Stimulated activated CD8-positive, alpha-beta memory T cell treated with anti-CD3 and anti-CD28 coated beads, Interleukin-12 subunit alpha, Interleukin-12 subunit beta, amount 100 ng/mL, for 24 hours (primary cell): ENCODE measurements around the gene RP9.

ENCODE experiments used
- DNase-seq: peaks from one replicate; pipeline ENCODE4 v3.0.0-alpha.2; 2020; ENCODE audit errors: extremely low read depth

The RP9 gene, protein sequence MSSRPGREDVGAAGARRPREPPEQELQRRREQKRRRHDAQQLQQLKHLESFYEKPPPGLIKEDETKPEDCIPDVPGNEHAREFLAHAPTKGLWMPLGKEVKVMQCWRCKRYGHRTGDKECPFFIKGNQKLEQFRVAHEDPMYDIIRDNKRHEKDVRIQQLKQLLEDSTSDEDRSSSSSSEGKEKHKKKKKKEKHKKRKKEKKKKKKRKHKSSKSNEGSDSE

DNA sequence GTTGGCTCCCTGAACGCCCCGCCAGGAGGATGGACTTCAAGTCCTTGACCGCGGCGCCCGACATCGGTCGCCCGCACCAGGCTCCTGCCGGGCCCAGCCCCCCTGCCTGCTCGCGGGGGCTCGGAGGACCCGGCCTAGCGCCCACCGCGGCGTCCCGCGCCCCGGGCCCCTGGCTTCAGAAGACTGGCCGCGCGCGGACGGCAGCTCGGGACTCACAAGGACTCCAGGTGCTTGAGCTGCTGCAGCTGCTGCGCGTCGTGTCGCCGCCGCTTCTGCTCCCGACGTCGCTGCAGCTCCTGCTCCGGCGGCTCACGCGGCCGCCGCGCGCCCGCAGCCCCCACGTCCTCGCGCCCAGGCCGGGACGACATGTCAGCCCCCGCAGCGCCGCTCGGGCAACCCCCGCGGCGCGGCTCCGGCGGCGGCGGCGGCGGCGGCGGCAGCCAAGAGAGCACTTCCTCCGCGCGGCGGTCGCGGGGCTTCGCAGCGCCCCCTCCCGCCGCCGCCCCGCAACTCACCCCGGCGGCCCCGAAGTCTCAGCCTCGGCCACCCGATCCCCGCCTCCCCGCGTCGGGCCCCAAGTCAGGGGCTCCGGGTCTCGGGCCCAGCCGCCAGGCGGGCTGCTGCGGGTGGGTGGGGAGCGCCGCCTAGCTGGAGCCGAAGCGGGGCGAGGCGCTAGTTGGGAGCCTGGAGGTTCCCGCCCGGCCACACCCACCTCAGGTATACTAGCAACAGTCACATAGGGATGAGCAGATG is at the start of gene RP9:
RP9 (minus strand) TSS at position 400 of the 753 bp plus-strand sequence; CDS start at position 368, 32 bp downstream.
- DNase-seq: peak; percentile 63

DNA sequence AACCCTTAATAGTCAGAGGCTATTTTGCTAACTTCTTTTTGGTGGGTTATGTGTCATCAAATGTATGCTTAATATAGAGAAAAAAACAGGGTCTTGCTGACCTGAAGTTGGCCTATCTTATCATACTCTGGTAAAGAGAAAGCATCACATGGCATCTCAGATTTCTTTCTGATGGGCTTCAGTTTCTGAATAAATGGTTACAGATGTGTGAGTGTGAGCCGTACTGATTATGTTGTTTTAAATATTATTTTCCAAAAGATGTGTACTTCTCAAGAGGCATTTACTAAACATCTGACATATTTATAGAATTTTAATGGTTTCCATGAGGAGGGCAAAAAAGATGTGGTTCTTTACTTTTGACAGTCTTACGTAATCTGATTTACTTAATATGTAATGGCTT is 48.6 kb upstream of the RP9 start:
- no peak for DNase-seq

DNA sequence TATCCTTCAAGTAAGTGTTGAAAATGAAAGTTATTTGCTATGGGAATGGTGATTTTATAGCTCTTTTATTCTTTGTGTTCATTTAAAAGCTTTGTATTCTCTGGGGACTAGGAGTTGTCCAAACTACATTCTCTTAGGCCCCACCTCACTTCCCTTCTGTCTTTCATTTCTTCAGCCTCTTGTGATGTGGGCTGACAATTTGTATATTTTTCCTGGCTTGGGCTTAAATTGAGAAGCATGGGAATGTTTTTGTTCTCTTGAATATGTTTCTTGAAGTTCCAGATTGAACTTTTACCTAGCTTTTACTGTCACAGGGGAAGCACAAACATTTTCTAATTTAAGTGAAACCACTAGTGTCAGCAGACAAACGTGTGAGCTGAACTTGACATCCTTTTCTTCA is 48.1 kb upstream of the RP9 start:
- no peak for DNase-seq

DNA sequence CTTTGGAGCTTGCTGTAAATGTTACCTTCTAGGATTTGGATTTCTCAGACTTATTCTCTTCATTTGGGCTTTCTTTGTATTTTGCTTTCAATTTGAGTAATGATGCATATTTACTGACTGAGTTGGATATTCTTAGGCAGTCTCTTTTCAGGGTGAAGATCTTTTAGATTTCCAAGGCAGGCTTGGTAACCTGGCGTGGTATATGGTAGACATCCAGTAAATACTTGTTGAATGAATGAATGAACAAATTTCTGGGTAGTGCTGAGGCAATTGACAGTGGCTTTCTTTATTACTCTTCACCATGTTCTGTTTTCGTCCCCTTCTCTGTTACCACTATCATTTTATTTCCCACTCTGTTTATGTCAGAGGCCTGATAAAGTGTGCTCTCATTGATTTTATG is 47.2 kb upstream of the RP9 start:
- DNase-seq: no peak

DNA sequence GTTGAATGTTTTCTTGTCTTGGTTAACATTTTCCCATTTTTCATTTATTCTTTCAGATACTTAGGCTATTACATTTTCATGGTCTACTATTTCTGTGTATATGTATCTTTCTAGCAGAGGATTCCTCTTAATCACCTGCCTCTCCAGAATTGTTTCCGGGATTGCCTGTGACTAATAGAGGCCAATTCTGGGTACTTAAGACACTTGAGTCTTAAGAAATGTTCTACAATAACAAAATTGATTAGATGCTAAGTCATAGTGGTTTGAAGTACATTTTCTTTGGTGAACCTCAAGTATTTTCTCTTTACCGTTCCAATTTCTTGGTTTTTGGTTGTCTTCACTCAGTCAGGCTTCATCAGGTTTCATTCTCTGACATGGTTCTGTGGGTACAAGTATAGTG is 46.6 kb upstream of the RP9 start:
- no peak for DNase-seq

DNA sequence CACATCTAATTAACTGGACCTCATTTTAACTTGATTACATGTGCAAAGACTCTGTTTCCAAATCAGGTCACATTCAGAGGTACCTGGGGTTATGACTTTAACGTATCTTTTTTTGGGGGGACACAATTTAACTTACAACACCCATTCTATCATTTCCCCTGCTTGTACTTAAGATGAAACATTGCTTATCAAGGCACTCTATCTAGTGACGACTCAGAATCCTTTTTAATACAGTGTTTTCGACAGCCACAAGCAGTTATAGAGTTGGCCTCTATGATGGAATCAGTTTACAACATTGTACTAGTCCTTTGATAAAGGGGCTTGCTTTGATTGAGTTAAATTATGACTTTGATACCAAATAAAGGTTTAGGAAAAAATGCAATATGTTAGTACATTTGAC is 42.9 kb upstream of the RP9 start:
- no peak for DNase-seq

DNA sequence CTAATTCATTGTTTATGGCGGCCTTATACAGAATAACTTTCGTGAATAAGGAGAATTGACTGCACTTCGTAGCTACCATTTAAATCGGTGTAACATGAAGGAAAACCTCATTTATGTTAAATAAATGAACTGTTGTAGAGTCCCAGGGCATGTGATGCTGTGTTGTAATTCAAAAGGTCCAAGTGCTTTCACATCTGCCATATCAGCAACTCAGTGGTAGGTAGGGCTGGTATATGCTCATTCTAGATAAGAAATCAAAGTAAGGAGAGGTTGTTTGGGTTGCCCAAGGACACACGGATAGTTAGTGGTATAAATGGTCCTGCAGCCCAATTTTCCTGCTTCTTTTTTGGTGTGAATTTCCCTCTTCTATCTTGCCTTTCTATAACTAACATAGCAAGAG is 36.0 kb upstream of the RP9 start:
- DNase-seq: no peak

DNA sequence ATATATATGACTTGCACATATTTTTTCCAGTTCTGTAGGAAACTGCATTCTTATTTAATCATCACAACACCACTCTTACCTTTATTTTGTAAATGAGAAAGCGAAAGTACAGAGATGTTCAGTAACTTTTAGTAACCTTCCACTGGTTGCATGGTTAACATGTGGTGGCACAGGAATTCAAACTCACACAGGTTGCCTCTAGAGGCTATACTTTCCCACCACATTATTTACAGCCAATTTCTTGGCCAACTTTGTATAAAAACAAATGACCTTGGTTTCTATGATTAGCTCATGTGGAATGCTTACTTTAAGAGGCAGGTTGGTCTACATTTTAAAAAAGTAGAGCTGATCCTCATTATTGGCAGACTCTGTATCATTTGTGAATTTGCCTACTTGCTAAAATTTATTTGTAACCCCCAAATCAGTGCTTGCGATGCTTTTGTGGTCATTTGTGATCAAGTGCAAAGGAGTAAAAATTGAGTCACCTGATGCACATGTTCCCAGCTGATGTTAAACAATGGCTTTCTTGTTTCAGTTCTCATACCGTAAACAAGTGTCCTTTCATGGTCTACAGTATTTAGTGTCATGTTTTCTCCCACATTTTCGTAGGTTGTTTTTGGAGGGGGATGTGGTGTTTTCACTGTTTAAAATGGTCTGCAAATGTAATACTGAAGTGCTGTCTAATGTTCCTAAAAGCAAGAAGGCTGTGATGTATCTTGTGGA is 35.0 kb upstream of the RP9 start:
- DNase-seq: no peak

DNA sequence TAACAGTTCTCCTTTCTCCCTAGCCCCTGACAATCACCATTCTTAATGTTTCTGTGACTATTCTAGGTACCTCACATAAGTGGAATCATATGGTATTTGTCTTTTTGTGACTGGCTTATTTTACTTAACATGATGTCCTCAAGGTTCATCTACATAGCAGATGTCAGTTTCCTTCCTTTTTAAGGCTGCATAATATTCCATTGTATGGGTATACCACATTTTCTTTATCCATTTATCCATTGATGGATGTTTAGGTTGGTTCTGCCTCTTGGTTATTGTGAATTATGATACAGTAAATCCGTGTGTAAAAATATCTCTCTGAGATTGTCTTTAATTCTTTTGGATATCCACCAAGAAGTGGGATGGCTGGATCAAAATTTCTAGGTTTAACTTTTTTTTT is 33.4 kb upstream of the RP9 start:
- no peak for DNase-seq

DNA sequence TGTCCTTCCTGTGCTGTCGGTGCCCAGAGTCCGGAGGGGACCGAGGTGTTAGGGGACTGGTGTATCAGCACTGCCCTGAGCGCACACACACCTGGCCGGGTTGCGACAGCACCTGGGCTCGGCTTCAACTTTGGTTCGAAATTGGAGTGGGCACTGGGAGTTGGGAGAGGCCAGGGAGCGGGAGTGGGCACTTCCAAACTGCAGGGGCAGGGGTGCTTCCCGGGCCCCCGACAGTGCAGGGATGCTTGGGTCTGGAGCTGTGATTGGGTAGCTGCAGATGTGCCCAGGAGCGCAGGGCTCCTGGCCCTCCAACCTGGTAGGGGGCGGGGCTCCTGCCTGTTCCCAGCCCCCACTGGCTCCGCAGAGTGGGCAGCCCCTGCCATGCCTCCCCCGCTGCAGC is 27.9 kb upstream of the RP9 start:
- DNase-seq: no peak

DNA sequence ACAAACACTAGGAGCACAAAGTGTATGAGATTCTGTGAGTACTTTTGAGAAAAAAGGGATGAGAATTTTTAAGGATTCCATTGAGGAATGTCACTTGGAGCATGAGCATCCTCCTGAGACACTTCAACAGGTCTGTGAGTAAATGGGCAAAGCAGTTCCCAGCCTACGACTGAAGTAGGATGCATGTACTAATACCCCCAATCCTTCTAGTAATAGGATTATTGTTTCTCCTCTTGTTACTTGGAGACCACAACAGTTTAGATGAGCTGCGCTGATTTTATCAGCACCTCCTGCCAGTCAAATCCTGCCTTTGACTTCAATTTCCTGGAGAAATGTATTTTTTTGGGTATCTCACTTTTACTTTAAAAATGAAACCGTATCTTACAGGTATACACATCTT is 21.0 kb upstream of the RP9 start:
- DNase-seq: no peak

DNA sequence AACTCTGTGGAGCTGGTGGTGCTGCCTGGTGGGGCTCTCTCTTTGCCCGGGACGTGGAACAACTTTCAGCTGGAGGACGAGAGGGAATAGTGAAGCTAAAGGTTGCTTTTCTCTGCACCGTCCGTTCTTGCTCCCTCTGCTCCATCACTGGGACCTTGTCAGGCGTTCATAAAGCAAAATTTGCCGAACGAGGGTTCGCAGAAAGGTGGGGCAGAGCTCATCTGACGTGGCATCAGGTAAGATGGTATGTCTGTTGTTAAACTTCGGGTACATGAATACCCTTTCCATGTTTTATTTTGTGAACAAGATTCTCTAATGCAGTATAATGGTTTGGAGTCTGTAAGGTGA is 20.6 kb upstream of the RP9 start:
- no peak for DNase-seq

DNA sequence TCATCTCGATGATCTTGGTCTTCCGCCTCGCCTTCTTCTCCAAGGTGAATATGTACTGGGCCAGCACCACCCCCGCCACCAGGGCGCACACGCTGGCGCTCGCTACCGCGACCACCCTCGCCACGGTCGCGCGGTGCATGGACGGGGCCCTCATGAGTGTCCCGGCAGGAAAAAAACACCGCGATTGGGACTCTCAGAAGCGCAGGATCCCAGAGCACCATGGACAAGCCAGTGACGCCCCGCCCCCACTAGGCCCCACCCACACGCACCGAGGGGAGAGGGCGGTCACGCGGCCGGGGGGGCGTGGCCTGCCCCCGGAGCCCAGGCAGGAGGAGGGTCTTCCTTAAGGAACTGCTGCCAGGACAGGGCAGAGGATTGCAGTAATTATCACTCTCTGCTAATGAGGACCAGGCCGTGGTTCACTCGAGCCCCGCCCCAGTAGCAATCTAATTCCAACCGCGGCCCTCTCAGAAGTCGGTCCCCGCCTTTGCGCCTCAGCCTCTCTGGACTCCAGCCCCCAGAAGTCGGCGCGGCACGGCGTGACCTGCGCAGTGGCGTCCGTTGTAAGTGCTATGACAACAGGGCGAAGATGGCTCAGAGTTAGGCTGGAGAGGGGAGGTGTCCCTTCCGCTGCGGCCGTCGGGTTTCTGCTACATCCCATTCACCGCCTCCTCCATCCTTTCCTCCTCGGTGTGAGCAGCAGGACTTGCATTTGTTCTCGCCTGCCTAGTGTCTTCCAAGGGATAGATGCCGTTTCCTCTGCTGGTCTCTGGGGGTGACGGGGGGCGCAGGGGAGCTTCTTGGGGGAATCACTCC is 20.0 kb upstream of the RP9 start, which contains the start of gene BBS9:
BBS9 (plus strand) TSS at position 575 of the 816 bp plus-strand sequence. CDS start 16,689 bp downstream, outside the sequence.
- peak; percentile 78 for DNase-seq

DNA sequence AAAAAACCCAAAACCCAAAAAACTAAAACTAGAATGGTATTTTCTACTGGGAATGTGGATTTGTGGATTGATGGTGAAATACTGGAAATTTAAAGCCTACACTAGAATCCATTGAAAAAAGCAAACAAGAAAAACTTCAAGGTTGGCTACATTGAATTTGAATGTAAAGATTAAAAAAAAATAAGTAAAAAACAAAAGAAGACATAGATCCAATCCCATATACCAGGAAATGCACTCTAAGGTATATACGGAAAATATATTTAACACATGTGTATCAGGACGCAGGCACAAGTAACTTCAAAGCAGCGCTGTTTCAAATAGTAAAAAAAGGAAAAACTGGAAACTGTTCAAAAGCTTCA is 19.4 kb upstream of the RP9 start:
- DNase-seq: no peak

DNA sequence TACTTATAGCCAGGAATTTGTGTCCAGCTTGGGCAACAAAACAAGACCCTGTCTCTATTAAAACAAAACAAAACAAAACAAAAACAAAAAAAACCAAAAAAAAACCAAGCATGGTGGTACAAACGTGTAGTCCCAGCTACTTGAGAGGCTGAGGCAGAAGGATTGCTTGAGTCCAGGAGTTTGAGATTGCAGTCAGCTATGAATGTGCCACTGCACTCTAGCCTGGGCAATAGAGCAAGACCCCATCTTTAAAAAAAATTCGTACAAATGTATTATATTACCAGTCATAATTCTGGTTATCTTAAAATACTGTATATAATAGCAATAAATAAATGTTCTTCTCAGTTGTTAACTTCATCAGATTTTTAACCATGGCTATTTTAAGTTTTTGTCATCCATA is 17.9 kb upstream of the RP9 start:
- no peak for DNase-seq

DNA sequence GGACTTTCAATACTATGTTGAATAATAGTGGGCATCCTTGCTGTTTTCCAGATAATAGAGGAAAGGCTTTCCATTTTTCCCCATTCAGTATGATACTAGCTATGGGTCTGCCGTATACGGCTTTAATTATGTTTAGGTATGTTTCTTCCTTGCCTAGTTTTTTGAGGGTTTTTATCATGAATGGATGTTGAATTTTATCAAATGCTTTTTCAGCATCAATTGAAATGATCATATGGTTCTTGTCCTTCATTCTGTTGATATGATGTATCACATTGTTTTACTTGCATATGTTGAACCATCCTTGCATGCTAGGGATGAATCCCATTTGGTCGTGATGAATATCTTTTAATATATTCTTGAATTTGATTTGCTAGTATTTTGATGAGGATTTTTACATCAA is 9.2 kb upstream of the RP9 start:
- no peak for DNase-seq

DNA sequence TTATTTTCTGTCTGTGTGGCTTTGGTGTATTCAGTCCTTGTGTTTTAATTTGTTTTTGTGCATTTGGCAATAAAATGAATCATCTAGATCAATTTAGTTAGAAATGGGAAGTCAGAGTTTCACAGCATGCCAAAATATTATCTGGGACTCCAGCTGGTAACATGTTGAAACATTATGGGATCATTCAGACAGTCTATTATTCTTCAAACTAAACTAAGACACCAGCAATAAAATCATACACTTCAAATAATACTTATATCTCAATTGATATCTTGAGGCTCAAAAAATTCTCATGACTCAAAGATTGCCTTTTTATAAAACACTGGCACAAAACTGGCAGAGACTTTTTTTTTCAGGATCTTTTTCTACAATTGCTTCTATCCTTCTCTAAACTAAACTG is 5.8 kb upstream of the RP9 start:
- no peak for DNase-seq

DNA sequence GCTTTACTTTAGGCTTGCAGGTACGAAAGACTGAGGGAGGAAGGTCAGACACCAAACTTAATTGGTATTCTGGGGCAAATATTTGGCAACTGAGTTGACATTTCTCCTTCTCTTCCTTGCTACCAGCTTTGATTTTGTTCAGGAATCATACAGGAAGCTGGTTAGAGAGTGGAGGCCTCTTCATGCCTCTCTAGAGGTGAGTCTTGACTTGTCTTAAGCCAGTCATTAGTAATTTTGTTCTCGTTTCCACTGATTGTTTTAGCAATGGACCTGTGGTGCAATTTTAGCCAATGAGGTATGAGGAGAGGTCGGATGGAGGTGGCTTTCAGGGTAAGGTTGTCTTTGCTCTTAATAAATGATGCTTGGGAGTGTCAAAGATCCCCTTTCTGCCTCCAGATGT is 2.4 kb upstream of the RP9 start:
- DNase-seq: no peak

DNA sequence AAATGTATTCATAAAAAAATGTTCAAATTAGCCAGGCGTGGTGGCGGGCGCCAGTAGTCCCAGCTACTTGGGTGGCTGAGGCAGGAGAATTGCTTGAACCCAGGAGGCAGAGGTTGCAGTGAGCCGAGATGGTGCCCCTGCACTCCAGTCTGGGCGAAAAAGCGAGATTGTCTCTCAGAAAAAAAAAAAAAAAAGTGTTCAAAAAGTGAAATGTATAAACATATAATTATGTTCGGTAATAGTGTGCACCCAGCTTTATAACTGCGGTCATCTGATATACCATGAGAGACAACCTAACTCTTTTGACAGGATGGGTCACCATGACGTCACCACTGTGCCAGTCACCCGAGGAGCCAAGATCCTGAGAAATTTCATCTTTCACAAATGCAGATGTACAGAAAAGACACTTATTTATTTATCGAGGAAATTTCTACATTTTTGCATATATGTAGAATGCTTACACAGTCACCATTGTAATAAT is 594 bp upstream of the RP9 start:
- no peak for DNase-seq

DNA sequence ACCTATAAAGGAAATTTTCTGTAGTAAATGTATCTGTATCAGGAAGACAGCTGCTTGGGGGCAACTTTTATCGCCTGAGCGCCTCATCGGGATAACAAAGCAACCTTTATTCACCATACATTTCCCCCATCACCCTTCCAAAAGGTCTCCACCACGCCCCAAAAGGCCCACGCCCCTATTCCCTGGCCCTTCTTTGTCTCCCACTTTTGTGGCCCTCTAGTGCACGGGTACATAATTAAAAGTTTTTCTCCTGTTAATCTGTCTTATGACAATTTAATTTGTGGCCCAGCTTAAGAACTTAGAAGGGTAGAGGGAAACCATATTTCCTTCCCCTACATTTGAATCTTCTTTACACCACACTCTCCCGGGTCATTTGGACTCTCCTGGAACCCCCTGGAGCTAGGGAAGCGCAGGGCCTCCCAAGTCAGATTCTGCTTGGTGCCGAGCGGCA is 625 bp downstream of the RP9 start:
- no peak for DNase-seq

DNA sequence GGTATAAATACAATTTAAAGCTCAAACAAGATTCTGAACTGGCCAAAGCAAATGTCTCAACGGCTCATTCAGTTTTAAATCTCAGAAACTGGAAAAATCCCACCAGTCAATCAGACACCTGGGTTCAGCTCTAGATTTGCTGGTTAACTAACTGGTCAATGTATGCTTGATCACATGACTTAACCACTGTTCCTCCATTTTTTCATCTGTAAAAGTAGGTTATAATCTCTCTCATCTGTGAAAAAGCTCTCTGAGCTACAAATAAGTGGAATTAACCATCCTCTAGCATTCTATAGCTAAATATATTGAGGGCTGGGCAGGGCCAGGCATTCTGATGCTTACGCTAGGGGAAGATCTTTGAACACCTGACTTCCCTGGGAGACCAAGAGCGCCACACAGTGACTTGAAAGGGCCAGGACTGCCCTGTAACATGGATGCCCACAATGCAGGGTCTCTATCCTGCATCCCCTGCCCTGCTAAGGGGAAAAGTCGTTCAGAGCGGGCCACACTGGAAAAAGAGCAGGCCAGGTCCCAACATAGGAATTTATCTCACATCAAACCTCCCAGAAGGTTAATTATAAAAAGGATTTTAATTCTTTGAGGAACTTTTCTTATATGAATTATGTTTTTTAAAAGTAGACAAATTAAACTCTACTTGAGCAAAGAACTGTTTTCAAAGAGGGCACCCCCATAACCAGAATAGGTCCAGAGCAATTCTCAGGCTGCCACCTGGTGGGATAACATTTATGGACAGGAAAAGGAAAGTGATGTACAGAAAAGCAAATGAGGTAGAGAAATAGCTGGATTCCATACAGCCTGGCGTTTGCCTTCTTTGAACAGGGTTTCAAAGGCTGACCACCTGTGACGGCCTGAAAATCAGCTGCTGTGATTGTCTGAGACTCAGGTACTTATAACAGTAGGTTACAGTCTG is 1.8 kb downstream of the RP9 start:
- no peak for DNase-seq
